ENCODE data around the gene IGF2BP2.

IGF2BP2 gene

DNA sequence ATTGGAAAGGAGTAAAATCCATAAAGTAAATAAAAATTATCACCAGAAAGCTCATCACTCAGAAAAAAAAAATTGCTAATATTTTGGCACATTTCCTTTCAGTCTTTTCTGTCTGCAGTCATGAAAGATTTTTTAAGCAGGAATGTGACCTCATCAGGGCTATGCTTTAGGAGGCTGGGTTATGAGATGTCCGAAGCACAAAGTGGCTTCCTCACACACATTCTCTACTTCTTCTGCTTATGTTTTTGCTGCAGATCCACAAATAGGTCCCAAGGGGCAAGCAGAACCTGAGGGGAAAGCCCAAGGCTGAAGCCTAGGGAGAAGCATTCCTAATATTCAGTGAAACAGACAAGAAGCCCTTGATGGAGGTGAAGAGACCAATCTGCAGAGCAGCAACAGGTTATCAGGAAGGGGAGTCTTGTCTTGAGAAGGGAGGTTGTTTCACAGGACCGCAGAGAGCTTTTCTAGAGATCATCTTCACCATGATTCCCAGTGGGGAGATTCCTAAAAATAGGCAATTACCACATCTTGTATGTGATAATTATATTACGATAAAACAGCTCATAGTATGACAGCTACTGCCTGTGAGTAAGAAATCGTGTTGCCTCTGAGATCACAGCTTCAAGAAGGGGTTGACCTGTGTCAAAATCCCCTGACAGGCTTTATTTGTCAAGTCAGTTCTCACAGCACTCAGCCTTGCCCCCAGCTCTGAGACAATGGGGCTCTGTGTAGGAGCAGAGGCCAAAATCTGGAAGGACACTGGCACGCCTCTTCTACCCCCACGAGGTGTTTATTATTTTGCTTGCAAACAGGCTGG is 60.5 kb downstream of the IGF2BP2 start:
- DNase-seq = no peak

DNA sequence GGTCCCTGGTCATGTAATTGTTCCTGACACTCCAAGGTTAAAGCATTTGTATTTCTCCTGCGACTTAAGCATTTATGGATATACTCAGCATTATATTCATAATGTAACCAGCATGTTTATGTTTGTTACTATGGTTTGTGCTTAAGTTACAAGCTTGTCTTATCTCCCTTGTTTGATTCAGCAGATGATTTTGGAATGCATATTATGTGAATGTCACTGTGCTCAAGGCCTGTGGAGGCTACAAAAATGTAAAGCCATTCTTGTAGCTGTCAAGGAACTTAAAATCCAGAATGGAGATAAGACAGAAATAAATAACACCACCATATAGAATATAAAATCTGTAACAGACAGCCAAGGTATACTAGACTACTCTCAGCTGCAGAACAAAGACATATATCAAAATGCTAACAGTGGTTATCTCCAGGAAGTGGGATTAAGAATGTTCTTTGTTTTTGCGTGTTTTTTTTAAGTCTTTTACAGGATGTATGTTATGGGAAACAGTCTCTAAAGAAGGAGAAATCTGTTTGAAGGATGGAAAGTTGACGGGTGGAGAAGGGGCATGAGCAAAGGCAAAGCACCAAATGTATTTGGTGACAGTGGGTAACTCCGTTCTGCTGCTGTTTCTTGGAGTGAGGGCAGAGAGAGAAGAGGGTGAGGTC is 61.4 kb downstream of the IGF2BP2 start:
- DNase-seq = no peak

DNA sequence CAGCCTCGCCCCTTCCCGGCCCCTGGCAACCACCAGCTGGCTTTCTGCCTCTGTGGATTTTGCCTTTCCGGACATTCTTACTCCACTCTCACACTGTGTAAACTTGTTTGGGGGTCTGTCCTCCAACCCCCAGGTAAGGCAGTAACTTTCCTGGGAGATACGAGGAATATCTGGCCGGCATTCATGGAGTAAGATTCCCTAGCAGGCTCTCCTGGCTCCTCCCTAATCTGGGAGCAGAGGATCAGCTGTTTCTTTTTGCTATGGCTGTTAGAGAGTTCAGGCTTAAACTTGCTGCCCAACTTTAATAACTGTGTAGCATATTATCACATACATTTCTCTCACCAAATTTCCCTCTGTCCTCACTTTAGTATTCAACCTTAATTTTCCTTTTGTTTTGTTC is 64.3 kb downstream of the IGF2BP2 start:
- no peak for DNase-seq

DNA sequence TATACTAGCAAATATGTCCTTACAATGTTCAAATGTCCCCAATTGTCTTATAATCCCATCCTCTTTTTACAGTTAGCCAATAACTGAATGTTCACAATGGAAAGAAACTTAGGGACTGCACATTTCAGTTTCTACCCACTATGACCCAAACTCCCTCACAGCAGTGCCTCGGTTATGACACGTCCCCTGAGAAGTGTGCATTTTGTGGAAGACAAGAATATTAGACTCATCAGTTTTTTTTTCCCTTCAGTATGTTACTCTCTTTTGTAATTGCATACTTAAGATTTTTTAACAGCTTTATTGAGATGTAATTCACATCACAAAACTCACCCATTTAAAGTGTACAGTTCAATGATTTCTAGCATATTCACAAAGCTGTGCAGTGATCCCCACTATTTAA is 64.8 kb downstream of the IGF2BP2 start:
- DNase-seq = no peak

DNA sequence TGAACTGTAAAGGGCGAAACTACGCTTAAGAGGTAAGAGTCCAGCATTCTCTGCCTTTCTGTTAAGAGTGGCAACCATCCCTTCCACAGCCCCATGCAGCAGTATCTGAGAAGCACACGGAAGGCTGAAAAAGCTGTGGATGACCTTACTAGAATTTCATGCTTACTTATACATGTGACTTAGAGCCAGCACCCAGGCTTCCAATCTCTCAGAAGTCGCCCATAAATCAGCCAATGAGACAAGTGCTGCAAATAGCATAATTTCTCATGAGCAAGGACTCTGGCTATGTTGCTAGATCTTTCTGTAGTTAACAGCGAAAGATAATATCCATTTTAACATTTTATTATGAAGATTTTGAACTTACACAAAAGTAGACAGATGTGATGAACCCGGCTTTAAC is 65.3 kb downstream of the IGF2BP2 start:
- no peak for DNase-seq

DNA sequence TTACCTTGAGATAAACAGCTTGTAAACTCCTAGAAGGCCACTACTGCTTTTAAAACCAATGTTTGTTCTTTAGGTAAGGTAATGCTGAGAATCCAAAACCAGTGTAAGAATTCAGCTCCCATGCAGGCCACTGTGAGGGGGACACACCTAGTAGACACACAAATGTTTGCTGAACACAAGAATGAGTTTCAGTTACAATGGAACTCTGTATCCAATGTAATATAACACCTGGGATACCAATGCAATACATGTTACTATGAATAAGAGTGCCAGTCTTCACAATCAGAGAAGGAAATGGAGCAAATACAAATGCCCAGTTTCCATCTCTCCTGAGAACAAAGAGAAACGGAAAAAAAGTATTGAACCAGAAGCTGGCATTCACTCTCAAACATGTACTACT is 65.9 kb downstream of the IGF2BP2 start:
- no peak for DNase-seq

DNA sequence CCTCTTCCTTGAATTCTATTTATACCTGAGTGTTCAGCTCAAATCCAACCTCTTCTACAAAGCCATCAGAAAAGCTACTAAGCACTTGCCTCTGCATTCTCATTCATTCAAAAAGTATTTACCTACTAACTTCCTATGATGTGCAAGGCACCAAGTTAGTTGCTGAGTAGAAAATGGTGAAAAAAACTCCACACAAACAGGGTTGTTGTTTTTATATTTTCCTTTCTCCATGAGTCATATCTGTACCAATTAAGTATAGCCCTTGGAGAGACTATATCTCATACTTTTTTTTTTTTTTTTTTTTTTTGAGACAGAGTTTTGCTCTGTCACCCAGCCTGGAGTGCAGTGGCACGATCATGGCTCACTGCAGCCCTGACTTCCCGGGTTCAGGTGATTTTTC is 67.7 kb downstream of the IGF2BP2 start:
- DNase-seq = no peak

DNA sequence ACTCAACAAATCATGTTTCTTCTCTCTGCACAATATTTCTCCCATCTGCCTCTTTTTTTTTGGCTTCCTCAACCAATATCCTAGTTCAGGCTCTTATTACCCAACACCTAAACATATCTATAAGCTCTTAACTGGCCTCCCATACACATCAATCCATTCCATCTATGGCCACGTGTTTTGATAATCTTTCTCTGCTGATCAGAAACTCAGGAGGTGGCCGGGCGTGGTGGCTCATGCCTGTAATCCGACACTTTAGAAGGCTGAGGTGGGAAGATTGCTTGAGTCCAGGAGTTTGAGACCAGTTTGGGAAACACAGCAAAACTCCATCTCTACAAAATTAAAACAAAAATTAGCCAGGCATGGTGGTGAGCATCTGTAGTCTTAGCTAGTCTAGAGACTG is 68.4 kb downstream of the IGF2BP2 start:
- no peak for DNase-seq

DNA sequence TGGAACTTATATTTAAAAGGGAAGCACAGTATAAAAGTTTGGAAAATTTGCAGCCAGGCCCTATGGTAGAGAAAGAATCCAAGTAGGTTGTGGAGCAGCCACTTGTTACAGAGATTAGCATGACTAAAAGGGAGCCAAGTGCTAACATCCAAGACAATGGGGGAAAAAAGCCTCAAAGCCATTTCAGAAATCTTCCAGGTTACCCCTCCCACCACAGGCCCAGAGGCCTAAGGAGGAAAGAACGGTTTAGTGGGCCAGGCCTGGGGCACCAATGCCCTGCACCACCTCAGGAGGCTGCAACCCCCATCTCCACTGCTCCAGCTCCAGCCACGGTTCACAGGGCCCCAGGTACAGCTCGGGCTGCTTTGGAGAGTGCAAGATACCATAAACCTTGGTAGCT is 69.9 kb downstream of the IGF2BP2 start:
- DNase-seq = no peak

DNA sequence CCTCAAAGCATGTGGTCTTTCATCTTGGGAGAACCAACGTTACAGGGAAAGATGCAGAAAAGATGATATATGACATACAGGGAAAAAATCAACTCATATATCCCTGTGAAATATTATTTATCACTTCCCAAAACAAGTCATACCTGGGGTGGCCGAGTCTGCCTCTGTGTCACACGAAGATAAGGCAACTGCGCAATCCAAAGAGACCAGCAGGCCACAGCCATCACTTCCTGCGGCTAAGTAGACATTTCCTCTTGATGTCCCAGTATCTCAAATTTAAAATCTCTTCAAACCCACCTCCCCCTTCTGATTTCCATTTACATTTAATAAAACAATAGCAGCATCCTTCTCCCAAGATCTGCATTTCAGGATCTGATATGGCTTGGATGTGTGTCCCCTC is 71.5 kb downstream of the IGF2BP2 start:
- DNase-seq = no peak

DNA sequence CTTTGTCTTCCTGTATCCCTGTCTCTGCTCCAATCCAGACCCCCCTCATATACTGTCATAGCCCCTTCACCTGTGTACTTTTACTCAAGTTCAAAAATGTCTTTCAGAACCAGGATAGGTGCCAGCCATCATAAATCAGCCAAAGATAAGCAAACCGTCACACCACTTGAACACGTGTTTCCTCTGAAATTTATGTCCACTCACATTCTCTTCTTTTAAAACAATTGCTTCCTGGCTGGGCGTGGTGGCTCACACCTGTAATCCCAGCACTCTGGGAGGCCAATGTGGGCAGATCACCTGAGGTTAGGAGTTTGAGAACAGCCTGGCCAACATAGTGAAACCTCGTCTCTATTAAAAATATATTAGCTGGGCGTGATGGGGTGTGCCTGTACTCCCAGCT is 74.1 kb downstream of the IGF2BP2 start:
- DNase-seq = no peak

DNA sequence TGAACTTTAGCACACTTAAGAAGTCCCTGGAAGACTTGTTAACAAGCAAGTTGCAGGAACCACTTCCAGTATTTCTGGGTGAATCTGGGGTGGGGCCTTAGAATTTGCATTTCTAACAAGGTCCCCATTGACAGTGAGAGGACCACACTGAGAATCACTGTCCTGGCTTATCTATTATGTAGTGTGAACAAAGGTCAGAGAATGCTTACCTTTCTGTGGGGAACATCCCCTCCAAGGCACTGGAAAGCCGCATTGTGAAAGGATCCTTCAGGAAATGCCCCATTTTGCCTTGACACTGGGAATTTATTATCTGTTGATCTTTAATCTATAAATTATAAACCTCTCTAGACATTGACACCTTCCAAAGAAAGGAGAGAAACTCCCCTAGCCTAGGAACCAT is 74.8 kb downstream of the IGF2BP2 start:
- no peak for DNase-seq

DNA sequence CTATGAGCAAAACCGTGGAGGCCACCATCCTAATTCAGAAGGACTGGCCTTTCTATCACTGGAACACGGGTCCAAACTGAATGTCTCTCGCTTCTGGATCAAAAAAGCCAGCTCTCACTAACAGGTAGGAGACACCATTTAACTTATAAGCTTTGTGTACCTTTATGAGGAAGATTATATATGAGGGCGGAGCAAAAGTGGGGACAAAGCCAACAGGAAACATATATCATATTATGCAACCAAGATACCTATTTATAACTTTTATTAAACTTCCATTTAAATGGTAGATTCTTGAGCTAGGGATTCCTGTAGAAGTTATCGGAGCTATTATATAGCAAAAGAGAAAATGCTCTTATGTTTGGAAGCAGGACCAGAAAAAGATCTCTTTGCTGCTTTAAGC is 78.4 kb downstream of the IGF2BP2 start:
- no peak for DNase-seq

DNA sequence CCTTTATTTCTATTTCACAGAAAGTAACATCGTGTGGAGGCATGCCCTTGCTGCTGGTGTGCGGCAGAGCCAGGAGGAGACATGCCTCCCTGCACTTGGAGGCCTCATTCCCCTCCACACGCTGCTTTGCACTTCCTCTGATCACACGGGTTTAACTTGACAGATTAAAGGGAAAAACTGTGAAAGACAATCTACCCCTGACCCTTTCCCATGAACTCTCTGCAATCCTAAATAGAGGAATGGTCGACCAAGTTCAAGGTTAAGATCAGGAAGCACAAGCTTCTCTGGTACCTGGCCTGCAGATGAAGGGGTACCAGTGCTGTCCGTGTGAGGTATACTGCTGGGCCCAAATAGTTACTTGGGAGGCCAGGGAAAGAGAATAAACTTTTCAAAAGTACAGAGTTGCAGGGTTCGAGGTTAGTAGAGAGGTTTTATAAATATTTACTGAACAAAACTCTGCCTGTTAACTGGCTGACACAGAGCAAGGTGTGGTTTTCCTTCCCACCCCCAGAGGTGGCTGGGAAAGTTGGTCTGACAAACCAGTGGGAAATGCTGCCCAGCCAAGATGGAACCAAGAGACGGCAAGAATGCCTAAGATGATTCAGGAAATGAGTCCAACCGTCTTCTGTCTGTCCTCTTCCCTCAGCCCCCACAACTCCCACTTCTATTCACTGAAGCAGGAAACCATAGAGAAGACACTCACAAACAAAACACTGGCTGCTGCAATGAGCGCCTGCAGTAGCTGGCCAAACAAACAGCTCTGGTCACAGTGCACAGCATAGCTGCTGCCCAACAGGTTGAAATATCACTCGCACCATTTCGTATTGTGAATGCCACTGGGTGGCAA is 79.6 kb downstream of the IGF2BP2 start:
- DNase-seq = no peak

DNA sequence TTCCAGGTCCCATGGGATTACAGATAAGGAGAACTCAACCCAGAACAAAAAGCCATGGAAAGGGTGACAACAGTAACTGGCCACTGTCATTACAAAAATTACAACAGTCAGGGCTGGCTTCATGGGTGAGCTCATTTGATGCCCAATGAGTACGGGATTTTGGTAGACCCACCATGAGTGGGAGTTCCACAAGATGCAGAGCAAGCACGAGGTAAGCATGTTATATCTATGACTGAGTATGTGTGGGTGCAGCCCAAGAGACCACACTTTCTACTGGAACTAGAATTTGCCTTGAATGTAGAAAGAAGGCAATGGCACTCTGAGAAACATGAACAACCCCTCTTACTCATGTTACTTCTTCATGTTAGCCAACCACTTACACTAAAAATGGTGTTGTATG is 83.3 kb downstream of the IGF2BP2 start:
- no peak for DNase-seq

DNA sequence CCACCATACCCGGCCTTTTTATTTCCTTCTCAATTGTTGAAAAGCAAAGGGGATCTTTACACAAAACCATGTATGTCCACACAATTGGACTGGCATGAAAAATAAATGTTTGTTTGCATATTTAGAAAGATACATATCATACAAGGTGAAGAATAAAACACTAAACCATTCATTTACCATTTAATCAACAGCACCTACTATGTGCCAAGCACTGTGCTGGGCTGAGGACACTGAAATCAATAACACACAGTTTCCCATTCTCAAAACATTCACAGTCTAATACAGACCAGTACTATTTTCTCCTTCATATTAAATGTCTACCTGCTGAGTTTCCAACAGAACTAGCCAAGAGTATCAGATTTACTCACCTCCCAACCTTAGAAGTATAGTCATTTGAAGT is 84.7 kb downstream of the IGF2BP2 start:
- DNase-seq = no peak

DNA sequence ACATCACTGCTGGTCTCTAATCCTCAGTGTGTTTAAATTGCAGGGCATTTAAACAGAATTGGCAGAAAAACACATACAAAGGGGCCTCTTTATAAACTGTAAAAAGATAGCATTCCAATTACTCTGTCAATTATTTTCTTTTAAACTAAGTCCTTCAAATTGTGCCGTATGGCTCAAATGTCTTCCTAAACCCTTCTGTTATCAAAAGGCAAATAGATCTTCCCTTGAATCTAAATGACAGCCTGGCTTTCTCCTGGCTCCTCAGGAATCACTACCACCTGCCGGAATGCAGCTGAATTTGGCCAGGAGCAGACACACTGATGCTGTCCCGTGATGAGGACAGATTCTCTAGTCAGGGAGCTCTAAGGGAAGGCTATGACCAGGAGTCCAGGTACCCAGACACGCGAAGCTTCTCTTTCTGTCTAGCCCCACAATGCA is 85.6 kb downstream of the IGF2BP2 start:
- DNase-seq = no peak

DNA sequence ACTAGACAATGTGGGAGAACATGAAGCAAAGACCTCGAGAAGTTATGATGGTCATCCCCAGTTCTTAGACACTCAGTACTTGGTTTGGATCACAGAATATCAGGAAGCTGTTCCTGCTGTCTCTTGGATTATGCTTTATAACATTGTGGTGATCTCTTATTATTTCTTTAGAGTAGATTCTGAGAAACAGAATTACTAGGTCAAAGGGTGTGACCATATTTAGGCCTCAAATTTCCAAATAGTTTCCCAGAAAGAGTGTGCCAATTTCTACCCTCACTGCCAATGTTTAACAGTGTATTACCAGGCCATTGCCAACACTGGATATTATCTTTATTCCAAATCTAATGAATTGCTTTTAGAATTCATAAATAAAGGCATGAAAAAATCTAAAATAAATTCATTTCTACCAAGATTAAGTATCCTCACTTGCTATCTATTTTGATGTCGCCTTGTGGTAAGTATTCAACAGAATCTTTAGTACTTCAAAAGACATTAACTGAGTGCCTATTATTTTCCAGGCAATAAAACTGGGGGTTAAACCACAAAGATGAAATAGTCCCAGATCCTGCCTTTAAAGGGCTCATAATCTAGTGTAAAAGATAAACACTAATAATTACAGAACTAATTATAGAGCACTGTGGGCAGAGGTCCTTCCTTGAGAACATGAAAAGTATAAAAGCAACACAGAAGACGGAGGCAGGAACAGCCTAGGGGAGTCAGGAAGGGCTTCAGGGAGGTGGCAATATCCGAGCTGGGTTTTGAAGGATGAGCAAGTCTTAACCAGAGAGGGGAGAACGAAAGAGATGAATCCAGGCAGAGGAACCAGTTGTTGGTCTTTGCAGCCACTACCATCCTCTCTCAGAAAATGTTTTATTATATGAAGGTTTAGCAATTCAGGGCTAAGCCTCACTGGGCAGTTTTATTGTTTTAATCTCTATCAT is 86.8 kb downstream of the IGF2BP2 start:
- no peak for DNase-seq

DNA sequence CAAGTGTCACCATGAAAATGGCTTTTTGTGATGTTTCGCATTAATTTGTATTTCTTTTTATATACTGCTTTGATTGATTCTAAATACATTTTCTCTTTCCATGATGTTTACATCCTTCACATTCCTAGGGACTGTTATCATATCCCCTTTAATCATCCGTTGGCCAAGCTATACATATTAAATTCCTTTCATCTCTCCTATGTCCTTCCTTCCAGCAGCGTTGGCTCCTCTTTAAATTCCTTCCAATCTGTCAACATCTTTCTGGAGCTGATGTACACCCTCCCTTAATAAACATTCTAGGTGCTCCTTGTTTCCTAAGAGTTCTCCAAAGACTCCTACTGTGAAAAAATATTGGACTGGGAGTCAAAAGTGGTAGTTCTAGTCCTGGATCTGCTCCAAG is 87.8 kb downstream of the IGF2BP2 start:
- no peak for DNase-seq

DNA sequence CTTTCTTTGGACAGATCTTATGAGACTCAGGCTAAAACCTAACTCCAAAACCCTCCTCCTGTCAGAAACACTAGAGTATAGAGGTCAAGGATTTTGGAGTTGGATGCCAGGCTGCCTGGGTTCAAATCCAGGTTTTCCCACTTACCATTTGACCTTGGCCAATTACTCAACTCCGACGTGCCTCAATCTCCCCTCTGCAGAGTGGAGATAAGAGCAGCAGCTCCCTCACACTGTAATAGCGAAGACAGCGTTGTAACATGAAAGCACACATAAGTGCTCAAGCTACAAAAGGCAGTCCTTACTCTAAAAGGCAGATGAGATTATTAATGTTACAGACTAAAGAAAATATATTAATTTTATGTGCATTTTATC is 90.1 kb downstream of the IGF2BP2 start:
- DNase-seq = no peak

DNA sequence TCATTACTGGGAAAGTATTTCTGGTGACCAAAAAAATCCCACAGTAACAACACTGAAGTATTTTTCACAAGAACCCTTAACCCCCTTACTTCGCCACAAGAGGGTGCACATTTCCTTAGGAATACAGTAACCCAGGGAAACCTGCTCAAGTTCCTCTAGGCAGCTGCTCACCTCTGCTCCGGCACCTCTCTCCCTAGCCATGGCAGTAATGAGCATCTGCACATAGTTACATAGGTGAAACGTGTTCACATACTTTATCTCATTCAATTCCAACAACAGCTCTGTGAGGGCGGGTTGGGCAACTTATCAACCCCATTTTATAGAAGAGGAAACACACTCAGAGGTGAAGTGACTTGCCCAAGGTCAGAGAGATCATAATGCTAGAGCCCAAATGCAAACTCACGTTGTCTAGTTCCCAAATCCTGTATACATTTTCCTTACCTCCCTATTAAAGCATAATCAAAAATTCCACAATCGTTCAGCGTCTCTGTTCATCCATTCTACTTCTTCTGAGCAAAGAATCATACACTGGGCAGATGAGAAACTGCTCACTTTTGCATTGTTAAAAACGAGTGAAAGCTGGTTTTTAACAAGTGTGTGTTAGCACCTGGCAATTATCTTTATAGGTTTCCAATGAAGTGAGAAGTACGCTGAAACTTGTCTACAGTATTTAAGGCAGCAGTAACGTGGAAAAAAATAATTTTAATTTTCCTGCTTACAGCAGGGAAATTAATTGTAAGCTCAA is 90.7 kb downstream of the IGF2BP2 start:
- no peak for DNase-seq

DNA sequence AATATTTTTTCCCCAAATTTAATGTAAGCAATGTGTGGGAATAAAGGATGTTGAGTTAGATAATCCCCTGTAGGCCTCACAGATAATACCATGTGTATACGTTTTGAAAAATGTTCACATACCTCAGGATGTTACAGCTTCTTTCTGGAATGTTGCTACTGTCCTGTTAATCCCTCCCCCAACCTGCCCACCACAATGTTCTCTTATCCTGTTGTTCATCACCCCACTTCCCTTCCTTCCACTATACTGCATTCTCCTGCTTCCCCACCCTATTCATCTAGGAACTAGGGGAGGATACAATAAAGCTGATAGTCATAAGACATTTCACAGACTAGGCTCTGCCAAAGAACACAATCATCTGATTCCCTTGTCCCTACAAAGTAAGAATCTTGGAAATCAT is 92.1 kb downstream of the IGF2BP2 start:
- no peak for DNase-seq
